T47D (cell line): ENCODE measurements around the gene PTRH1.

Experiments used
- DNase-seq, 2 experiments: peaks; one replicate each; pipeline versions ENCODE4 v3.0.0 to v3.0.0-alpha.2; 2011 to 2012; ENCODE audit warnings: low read depth in 1 of 2, low spot score in 1 of 2
- JUND ChIP-seq: IDR thresholded peaks from 2 replicates; pipeline ENCODE4 v1.6.1; 2012; ENCODE audit warnings: low read depth
- in situ Hi-C: cut with HindIII; loops from 2 replicates; pipeline ENCODE4 v1.10.0; 2016; ENCODE audit warnings: low sequenced_read_pairs, low pct_unique_long_range_greater_than_20kb

Gene PTRH1

GRCh38 chr9:127734747-127735529, 19.5 kb upstream of the PTRH1 start, which contains the start of gene TOR2A:
TOR2A (minus strand) TSS chr9:127735294; CDS start chr9:127735270, 24 bp downstream.
- TF ChIP-seq JUND, result no peak
- in situ Hi-C loops, result no loop called here
- peak; percentile 98 for DNase-seq

- in situ Hi-C loops, result no loop called here
- TF ChIP-seq JUND, result no peak
- DNase-seq, result no peak
These were observed 18.8 kb upstream of the PTRH1 start for GRCh38 chr9:127734247-127734746.

GRCh38 chr9:127733614-127734013, 18.2 kb upstream of the PTRH1 start:
- in situ Hi-C loops, result no loop called here
- no peak for TF ChIP-seq JUND
- no peak for DNase-seq

GRCh38 chr9:127732444-127732843, 17.0 kb upstream of the PTRH1 start:
- DNase-seq, result no peak
- in situ Hi-C loops, result no loop called here
- TF ChIP-seq JUND, result no peak

- no peak for TF ChIP-seq JUND
- in situ Hi-C loops, result no loop called here
- no peak for DNase-seq
These were observed 16.5 kb upstream of the PTRH1 start for GRCh38 chr9:127731938-127732337.

- no peak for DNase-seq
- no peak for TF ChIP-seq JUND
- in situ Hi-C loops, result no loop called here
These were observed 15.4 kb upstream of the PTRH1 start for GRCh38 chr9:127730799-127731410.

GRCh38 chr9:127730262-127730661, 14.8 kb upstream of the PTRH1 start:
- in situ Hi-C loops, result no loop called here
- DNase-seq, result no peak

GRCh38 chr9:127729522-127730256, 14.2 kb upstream of the PTRH1 start:
- DNase-seq, result no peak
- in situ Hi-C loops, result no loop called here
- no peak for TF ChIP-seq JUND

More at GRCh38 chr9:127730262-127730661, 14.8 kb upstream of the PTRH1 start:
- TF ChIP-seq JUND, result no peak

GRCh38 chr9:127728808-127729207, 13.3 kb upstream of the PTRH1 start:
- TF ChIP-seq JUND, result no peak
- in situ Hi-C loops, result no loop called here

GRCh38 chr9:127726871-127727270, 11.4 kb upstream of the PTRH1 start:
- in situ Hi-C loops, result no loop called here
- TF ChIP-seq JUND, result no peak
- no peak for DNase-seq

More at GRCh38 chr9:127728808-127729207, 13.3 kb upstream of the PTRH1 start:
- no peak for DNase-seq

- TF ChIP-seq JUND, result no peak
- in situ Hi-C loops, result no loop called here
- no peak for DNase-seq
These were observed 8.5 kb upstream of the PTRH1 start for GRCh38 chr9:127724012-127724411.

GRCh38 chr9:127723444-127723843, 8.0 kb upstream of the PTRH1 start:
- no peak for DNase-seq
- no peak for TF ChIP-seq JUND
- in situ Hi-C loops, result no loop called here
